Right atrium auricular region (tissue), 2 donors: ENCODE measurements around the gene NMNAT2. TPM values are rescaled to one million over a fixed set of nuclear protein-coding genes. Genes with fewer than 3 reads are reported as not detected.

Experiments
- DNase-seq: peaks from one replicate; pipeline ENCODE4 v3.0.0-alpha.2; 2019; ENCODE audit warnings: low spot score
- H3K27ac ChIP-seq, 2 donors: fragments of 200-600 bp; sonication (generic); 1 replicate in 1 of 2; 2 replicates in 1 of 2; pipeline ENCODE4 v1.5.1; 2016 to 2019
- H3K27me3 ChIP-seq, 2 donors: fragments of 200-600 bp; sonication (generic); one replicate each; pipeline versions ENCODE4 v1.5.1 to v1.6.0; 2017 to 2019
- H3K36me3 ChIP-seq: fragments of 200-600 bp; sonication (generic); one replicate; pipeline ENCODE4 v1.5.1; 2016
- H3K4me1 ChIP-seq, 2 donors: fragments of 200-600 bp; sonication (generic); one replicate each; pipeline versions ENCODE4 v1.5.1 to v1.6.0; 2017 to 2019
- H3K4me3 ChIP-seq, 2 donors: fragments of 200-600 bp; sonication (generic); 1 replicate in 1 of 2; 2 replicates in 1 of 2; pipeline ENCODE4 v1.5.1; 2017 to 2019; ENCODE audit warnings: mild to moderate bottlenecking in 1 of 2, moderate library complexity in 1 of 2
- H3K9me3 ChIP-seq, 2 donors: fragments of 200-600 bp; sonication (generic); one replicate each; pipeline ENCODE4 v1.5.1; 2019
- total RNA-seq, 2 donors: library from RNA; depleted of rRNA; stranded (reverse); fragments of >200 nt; gene quantifications; one replicate each; pipeline ENCODE4 v1.1.0, GENCODE V29; 2016
- TF ChIP-seq, protein P1 (sequence below), 2 donors: fragments of 200-600 bp; sonication (generic); IDR thresholded peaks; one replicate each; pipeline ENCODE4 v1.5.1; 2019; ENCODE audit warnings: antibody characterized with exemption in 2 of 2

Gene NMNAT2
- total RNA-seq, 2 donors from 2014 or later, result 38.6 to 40.0 TPM

DNA sequence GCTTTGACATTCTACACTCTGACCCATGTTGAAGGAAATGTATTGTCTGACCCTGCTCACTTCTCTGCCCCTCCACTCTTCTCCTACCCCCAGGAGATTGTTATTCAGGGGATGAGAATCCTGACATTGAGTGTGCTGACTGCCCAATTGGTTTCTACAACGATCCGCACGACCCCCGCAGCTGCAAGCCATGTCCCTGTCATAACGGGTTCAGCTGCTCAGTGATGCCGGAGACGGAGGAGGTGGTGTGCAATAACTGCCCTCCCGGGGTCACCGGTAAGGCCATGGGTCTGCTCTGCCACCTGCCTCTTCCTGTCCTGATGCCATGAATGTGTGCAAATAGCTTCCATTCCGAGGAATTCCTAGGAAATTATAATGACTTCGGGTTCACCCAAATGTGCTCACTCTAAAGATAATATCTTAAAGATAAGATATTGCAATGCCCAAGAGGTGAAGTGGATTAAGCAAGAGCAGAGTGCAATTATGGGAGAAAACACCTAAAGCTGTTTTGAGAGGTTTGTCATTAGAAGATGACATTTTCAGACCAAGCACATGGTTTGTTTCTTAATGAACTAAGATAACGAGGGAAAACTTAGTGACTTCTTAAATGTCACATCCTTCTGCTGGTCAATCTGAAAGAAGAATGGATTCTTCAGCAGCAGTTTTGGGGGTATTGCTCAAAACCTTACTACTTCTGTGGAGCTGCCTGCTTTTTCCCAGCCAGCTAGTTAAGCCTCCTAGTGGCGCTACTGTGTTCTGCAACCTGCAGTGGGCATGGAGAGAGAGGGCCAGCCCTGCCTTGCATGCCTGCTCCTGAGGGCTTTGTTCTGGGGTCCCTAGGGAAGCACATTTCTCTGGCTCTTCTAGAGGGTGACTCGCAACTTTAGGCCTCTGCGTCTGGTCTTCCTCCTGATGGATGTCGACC, 190.5 kb downstream of the NMNAT2 start:
- Histone ChIP-seq H3K4me3 (no peak overlapping the region), H3K27me3 (no peaks in the 10 kb centered on the region), H3K4me1 (no peaks in the 10 kb centered on the region), H3K36me3 (no peaks in the 10 kb centered on the region), H3K27ac (no peak overlapping the region), H3K9me3 (no peaks in the 10 kb centered on the region)
- no peak for DNase-seq
- TF ChIP-seq, protein P1, sequence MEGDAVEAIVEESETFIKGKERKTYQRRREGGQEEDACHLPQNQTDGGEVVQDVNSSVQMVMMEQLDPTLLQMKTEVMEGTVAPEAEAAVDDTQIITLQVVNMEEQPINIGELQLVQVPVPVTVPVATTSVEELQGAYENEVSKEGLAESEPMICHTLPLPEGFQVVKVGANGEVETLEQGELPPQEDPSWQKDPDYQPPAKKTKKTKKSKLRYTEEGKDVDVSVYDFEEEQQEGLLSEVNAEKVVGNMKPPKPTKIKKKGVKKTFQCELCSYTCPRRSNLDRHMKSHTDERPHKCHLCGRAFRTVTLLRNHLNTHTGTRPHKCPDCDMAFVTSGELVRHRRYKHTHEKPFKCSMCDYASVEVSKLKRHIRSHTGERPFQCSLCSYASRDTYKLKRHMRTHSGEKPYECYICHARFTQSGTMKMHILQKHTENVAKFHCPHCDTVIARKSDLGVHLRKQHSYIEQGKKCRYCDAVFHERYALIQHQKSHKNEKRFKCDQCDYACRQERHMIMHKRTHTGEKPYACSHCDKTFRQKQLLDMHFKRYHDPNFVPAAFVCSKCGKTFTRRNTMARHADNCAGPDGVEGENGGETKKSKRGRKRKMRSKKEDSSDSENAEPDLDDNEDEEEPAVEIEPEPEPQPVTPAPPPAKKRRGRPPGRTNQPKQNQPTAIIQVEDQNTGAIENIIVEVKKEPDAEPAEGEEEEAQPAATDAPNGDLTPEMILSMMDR (IDR thresholded peaks at IDR 0.05), result peak; percentile 65 to 84

DNA sequence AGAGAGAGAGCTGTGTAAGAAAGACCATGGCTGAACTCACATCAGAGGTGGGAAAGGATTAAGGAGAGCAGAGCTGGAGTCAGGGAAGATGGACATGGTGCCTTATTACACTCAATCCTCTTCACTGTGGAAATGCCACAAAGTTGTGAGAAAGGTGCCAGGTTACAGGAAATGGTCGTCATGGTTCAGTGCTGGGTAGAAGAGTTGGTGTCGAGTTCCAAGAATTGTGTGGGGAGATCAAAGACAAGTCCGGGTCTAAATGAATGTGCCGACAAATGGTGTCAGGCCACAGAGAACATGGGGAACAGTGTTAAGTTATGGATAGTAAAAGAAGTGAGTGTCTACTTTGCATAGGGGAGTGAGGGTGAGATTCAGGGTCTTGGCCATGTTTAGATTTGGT, 191.2 kb downstream of the NMNAT2 start:
- no peak overlapping the region for H3K27ac ChIP-seq
- H3K27me3 ChIP-seq, result no peaks in the 10 kb centered on the region
- no peaks in the 10 kb centered on the region for H3K9me3 ChIP-seq
- no peak overlapping the region for H3K4me3 ChIP-seq
- no peaks in the 10 kb centered on the region for H3K36me3 ChIP-seq
- TF ChIP-seq, protein P1 (IDR thresholded peaks at IDR 0.05), result no peak
- H3K4me1 ChIP-seq, result no peaks in the 10 kb centered on the region
- peak; percentile 40 for DNase-seq

GRCh38 chr1:183226361-183226760, 191.8 kb downstream of the NMNAT2 start:
- no peaks in the 10 kb centered on the region for H3K4me1 ChIP-seq
- no peak overlapping the region for H3K4me3 ChIP-seq
- H3K27me3 ChIP-seq, result no peaks in the 10 kb centered on the region
- H3K9me3 ChIP-seq, result no peaks in the 10 kb centered on the region
- H3K27ac ChIP-seq, result no peak overlapping the region
- H3K36me3 ChIP-seq, result no peaks in the 10 kb centered on the region
- no peak for DNase-seq
- TF ChIP-seq, protein P1 (IDR thresholded peaks at IDR 0.05), result no peak

DNA sequence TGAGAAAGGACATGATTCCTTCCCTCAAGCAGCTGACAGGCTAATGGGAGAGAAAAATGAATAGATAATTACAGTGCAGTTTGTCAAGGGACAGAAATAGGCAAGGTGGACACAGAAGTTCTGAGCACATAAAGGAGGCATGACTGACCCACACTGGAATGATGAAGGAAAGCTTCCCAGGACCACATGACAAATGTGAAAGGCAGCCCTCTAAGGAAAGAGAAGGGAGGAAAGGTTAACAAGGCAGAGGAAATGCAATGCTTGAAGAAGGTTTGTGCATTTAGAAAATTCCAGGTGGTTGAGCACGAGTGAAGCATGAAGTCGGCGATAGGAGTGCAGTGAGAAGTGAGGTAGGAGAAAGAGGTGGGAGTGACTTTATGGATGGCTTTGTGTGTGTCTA, 194.7 kb downstream of the NMNAT2 start:
- no peak for DNase-seq
- Histone ChIP-seq H3K9me3 (no peaks in the 10 kb centered on the region), H3K27me3 (no peaks in the 10 kb centered on the region), H3K27ac (no peak overlapping the region), H3K4me3 (no peak overlapping the region), H3K36me3 (no peaks in the 10 kb centered on the region), H3K4me1 (peaks cover 0 to 11% of the 10 kb centered on the region in 2 donors)
- TF ChIP-seq, protein P1 (IDR thresholded peaks at IDR 0.05), result no peak

GRCh38 chr1:183222909-183223308, 195.3 kb downstream of the NMNAT2 start:
- H3K27me3 ChIP-seq, result no peaks in the 10 kb centered on the region
- H3K4me3 ChIP-seq, result no peak overlapping the region
- DNase-seq, result no peak
- no peaks in the 10 kb centered on the region for H3K9me3 ChIP-seq
- H3K36me3 ChIP-seq, result no peaks in the 10 kb centered on the region
- H3K4me1 ChIP-seq, result peaks cover 0 to 17% of the 10 kb centered on the region in 2 donors
- TF ChIP-seq, protein P1 (IDR thresholded peaks at IDR 0.05), result no peak
- no peak overlapping the region for H3K27ac ChIP-seq
